ENCODE results near the gene PGP.

DNA sequence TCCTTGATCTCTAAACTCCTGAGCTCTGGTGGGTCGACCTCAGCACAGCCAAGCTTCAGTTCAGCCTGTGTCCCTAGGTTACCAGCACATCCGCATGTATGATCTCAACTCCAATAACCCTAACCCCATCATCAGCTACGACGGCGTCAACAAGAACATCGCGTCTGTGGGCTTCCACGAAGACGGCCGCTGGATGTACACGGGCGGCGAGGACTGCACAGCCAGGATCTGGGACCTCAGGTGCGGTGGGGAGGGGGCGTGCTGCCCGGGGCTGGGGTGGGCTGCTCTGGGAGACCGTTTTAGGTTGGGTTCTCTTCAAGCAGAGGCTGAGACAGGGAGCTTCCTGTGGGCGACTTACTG, 8.2 kb downstream of the PGP start:
- TF ChIP-seq POLR2AphosphoS5 (IDR thresholded peaks at IDR 0.05; ENCODE audit: low read depth, low read length) = no peak
- TF ChIP-seq CTCF (IDR thresholded peaks at IDR 0.05) = no peak
- no peak for TF ChIP-seq TCF7L2 (IDR thresholded peaks at IDR 0.05; ENCODE audit: low read depth, low read length)
